GM13976 (cell line): ENCODE data around the gene ANKRD13A.

ENCODE experiments used
- DNase-seq: peaks from one replicate; pipeline ENCODE4 v3.0.0; 2012; ENCODE audit warnings: low spot score
- CTCF ChIP-seq: IDR thresholded peaks from 2 replicates; pipeline ENCODE4 v1.5.1; 2012; ENCODE audit warnings: borderline replicate concordance, mild to moderate bottlenecking; ENCODE audit not compliant: insufficient read depth; ENCODE audit errors: extremely low read depth, missing control alignments, control extremely low read depth
- in situ Hi-C: fragments of 300-500 bp; cut with MboI; formaldehyde crosslinking; loops from one replicate; pipeline ENCODE4 v1.12.0; 2022; ENCODE audit warnings: low sequenced_read_pairs, mixed read lengths, inconsistent platforms; ENCODE audit not compliant: unreplicated experiment

The ANKRD13A gene

GRCh38 chr12:110010853-110011723 lies 11.9 kb downstream of the ANKRD13A start:
- TF ChIP-seq CTCF, result no peak
- in situ Hi-C loops, result no loop called here
- DNase-seq, result peak; percentile 52

- in situ Hi-C loops, result no loop called here
Measured at GRCh38 chr12:110012137-110012536, 12.9 kb downstream of the ANKRD13A start.

GRCh38 chr12:110012659-110013058 lies 13.4 kb downstream of the ANKRD13A start:
- in situ Hi-C loops, result no loop called here
- no peak for DNase-seq
- no peak for TF ChIP-seq CTCF

More at GRCh38 chr12:110012137-110012536, 12.9 kb downstream of the ANKRD13A start:
- TF ChIP-seq CTCF, result no peak
- no peak for DNase-seq

GRCh38 chr12:110015132-110015531 lies 15.9 kb downstream of the ANKRD13A start:
- in situ Hi-C loops, result no loop called here
- no peak for TF ChIP-seq CTCF
- DNase-seq, result no peak

- DNase-seq, result no peak
- in situ Hi-C loops, result no loop called here
- no peak for TF ChIP-seq CTCF
Measured at GRCh38 chr12:110020956-110021355, 21.7 kb downstream of the ANKRD13A start.

GRCh38 chr12:110023059-110023980 lies 24.1 kb downstream of the ANKRD13A start:
- no peak for DNase-seq
- in situ Hi-C loops, result no loop called here
- TF ChIP-seq CTCF, result no peak
